GM21576 (cell line): ENCODE measurements around the gene TMEM94.
A peak's percentile ranks its signal among the peaks of the same experiment; 100 is the strongest.
"Not testable (repeated sequence)": the region's sequence is repeated elsewhere in the genome, so short reads cannot be mapped to it uniquely, and the experiment has no call there.

ENCODE experiments used
- ATAC-seq: cut with Tn5 transposase; IDR thresholded peaks from one replicate; pipeline ENCODE4 v1.9.1; 2021; ENCODE audit warnings: mild to moderate bottlenecking, moderate library complexity; ENCODE audit not compliant: unreplicated experiment

The TMEM94 gene

DNA sequence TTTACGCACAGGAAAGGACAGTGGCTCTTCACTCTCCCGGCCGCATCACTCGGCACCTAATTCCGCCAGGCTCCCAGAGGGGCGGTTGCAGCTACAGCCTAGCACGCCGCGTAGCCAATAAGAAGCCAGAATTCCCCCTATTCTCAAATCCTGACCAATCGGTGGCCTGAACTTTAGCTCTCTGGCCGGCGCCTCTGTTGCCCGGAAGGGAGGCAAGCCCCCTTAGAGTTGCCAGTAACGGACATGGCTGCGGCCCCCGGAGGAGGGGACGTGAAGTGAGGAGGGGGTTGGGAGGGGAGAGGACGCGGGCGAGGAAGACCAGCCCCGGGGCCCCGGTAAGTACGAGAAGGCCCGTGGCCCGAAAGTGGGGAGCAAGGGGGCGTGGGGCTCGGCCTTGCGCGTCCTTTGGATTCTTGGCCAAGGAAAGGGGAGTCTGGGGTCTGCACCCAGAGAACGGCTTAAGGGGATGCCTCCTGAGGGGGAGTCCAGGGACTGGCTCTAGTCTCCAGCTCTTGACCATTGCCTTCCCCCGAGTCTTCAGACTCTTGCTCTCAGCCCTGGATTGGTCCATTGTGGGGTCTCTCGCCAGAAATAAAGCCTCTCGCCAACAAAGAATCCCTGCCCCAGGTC is at the start of gene TMEM94:
Gene TMEM94 (plus strand): TSS at position 219 of the 630 bp plus-strand sequence. CDS start 15,271 bp downstream, outside the sequence.
- peak; percentile 91 for ATAC-seq

DNA sequence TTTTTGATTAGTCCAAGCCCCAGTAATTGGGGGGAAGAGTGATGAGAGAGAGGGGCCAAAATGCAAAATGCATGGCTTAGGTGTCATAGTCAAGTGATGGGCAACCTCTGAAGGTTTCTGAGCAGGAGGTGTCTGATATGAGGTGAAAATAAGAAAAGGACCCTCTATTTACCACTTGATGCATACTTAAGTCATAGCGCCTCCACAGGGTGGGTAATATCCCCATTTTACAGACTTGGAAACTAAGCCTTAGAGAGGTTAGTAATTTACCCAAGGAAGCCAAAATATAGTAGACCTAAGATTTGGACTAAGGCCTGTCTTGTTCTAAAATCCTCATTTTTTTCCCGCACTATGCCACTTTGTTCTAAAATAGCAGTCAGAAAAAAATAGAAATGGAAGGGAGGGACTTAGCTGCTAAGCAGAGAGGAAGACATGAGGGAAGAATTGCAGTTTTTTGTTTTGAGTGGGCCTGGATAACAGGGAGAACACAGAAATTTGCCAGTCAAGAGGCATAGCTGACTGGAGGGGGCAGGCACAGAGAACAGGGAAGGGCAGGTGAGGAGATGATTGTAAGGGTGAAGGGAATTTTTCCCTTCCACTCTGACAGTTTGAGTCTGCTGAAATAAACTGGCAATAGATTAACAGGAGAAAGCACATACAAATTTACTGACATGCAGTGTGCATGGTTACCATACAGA is 48.6 kb upstream of the TMEM94 start:
- ATAC-seq, result no peak

DNA sequence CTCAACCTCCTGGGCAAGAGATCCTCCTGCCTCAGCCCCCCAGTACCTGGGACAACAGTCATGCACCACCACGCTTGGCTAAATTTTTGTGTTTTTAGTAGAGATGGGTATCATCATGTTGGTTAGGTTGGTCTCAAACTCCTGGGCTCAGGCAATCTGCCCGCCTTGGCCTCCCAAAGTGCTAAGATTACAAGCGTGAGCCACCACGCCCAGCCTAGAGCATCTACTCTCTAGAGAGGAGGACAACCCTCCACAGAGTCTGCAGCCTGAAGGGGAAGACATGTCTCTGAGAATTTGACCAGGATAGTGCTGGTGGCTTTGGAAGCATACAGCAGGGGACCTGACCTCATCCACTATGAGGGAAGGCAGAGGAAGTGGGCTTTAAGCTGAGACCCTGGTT is 46.3 kb upstream of the TMEM94 start:
- no peak for ATAC-seq

DNA sequence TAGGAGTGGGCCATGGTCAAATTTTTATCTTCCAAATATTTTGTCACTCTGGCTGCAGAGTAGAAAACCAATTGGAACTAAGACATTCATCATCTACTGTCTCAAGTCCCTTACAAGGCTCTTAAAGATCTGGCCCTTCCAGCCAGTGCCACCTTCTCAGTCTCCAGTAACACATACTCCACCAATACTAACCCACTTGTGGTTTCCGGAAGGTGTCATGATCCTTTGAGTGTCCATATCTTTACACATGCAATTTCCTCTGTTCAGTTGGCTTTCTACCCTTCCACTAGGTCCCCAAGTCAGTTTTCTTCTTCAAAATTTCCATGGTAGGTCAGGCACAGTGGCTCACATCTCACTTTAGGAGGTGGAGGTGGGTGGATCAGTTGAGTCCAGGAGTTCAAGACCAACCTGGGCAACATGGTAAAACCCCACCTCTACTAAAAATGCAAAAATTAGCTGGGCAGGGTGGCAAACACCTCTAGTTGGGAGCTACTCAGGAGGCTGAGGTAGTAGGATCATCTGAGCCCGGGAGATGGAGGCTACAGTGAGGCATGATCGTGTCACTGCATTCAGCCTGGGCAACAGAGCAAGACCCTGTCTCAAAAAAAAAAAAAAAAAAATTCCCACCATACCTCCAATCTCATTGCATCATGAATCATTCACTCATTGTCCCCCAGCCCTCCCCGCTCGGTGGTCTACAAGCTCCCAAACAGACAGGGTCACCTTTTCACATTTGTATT is 44.9 kb upstream of the TMEM94 start:
- ATAC-seq, result no peak

DNA sequence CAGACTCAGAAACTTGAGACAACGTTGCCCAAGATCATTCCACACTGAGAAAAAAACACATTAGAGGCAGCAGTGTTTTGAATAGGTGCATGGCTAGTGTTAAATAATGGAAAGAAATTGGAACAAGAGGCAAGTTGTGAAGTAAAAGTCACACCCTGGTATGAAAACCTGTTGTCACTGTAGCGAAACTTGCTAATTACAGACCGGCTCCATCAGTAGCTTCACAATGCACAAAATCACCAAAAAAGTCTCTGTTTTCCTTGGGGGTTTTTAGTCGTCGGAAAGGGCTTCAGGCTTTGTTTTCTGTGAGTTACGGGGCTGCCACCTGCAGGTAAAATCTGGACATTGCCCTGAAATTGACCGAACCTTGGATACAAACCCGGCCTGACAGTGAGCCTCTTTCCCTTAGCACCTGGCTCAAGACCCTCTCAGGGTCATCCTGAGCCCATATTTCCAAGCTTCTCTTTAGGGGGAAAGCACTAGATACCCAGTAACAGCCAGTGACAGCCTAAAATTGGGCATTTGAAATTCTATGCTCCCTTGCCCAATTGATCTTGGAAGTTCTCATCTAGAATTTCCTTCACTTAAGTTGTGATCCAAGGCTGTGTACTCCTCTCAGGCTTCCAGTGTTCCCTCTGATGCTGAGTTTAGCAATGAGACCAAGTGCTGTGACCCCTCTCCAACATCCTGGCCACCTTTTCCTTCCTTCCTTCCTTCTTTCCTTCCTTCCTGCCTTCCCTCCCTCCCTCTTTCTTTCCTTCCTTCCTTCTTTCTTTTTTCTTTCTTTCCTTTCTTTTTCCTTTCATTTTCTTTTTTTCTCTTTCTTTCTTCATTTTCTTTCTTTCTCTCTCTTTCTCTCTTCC is 43.7 kb upstream of the TMEM94 start:
- peak; percentile 61 for ATAC-seq

DNA sequence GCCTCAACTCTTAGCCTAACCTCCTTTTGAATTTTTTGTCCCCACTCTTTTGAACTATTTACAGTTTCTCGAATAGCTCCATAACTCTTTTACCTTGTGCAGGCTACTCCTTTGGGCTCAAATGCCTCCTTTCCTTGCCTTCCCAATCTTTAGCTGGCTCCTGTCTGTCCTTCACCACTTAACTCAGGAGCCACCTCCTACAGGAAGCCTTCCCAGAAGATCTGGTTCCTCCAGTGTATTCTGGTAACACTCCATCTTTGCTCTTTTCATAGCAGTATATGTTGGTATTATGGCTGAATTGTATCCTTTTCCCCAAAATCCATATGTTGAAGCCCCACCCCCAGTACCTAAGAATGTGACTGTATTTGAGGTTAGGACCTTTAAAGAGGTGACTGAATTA is 41.9 kb upstream of the TMEM94 start:
- no peak for ATAC-seq

DNA sequence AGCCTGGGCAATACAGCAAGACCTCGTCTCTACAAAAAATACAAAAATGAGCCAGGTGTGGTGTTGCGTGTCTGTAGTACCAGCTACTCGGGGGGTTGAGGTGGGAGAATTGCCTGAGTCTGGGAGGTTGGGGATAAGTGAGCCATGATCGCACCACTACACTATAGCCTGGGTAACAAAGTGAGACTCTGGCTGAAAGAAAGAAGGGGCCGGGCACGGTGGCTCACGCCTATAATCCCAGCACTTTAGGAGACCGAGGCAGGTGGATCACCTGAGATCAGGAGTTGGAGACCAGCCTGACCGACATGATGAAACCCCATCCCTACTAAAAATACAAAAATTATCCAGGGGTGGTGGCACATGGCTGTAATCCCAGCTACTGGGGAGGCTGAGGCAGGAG is 40.4 kb upstream of the TMEM94 start:
- no peak for ATAC-seq

DNA sequence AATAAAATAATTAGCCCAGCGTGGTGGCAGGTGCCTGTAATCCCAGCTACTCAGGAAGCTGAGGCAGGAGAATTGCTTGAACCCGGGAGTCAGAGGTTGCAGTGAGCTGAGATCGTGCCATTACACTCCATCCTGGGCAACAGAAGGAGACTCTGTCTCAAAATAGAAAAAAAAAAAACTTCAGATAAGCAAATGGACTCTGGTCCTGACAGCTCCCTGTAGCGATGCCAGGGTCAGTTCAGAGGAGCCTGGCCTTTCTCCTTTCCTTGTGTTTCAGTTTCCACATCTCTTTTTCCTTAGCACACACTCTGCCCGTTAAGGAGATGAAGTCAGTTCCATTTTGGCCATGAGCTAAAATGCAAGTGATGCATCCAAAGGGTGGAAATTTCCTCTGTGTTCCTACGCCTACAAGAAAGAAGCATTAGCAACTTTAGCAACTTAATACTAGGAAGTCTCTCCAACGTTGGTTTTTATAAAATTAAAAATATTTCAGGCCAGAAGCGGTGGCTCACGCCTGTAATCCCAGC is 39.3 kb upstream of the TMEM94 start:
- no peak for ATAC-seq

DNA sequence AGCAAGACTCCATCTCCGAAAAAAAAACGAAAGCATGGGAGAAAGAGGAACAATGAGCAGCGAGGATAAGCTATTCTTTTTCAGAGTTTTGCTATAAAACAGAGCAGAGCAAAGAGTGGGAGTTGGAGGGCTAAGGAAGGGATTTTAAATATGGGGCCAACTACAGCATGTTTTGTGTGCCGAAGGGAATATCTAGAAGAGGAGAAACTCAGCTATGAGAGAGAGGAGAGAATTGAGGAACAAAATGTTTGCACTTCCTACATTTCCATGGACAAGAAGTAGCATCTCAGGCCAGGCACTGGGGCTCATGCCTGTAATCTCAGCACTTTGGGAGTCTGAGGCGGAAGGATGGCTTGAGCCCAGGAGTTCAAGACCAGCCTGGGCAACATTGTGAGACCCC is 37.9 kb upstream of the TMEM94 start:
- no peak for ATAC-seq

DNA sequence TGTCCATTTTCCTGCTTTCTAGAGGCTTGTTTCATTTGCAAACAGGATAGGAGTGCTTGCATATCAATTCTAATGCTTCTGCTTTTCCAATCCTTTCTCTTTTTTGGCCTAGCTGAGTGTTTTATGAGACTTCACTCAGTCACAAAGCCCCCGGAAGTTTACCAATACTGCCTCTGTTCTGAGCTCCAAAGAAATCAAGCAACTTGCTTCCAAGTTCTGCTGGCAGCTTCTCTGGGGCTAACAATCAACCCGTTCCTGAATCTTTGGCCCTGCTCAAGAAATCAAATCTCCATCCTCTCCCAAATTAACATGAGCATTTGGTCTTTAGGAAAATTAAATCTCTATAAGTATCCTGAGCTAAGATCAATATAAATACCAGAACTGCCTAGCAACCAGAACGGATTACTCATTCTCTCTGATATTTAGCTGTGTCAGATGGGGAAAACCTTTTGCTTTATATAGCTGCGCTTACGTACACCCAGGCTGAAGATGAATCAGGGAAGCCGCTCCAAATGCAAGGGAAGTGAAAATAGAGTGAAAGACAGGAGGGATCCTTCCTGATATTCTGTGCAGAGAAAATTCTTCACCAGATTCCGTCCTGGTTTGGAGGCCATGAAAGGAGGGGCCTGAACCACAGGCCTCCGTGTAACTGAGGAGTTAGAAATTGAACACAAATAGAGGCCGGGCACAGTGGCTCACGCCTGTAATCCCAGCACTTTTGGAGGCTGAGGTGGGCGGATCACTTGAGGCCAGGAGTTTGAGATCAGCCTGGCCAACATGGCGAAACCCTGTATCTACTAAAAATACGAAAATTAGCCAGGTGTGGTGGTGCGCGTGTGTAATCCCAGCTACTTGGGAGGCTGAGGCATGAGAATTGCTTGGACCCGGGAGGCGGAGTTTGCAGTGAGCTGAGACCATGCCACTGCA is 27.6 kb upstream of the TMEM94 start:
- no peak for ATAC-seq

DNA sequence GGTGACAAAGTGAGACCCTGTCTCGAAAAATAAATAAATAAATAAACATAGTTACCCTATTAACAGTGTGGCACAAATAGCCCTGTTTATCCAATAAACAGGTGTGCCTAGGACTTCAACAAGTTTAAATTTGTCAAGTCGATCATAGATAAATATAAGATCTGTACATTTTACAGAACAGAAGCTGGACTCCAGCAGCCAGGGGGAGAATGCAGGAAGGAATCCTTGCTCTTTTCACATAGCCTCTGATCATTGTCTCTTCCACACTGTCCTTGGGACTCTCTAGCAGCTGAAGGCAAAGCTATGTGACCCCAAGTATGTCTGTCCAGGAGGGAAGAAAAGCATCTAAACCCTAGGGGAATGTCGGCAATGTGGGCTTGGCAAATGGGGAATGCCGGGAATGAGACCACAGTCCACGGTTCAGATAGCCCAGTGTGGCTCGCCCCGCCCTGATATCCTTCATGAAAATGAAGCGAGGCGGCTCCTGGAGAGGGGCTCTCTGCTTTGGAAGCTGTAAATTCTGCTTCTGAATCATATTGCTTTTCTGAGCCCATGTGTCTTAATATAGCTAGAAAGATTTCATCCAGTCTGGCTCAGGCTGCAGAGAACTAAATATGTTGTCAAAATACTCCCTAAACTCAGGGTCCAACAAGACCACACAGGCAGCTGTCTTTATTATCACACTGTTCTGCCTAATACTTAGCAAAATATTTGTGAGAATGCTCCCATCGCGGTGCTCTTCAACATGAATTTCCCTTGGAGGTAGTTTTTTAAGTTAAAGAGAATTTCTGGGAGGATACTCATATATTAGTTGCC is 26.1 kb upstream of the TMEM94 start:
- no peak for ATAC-seq

DNA sequence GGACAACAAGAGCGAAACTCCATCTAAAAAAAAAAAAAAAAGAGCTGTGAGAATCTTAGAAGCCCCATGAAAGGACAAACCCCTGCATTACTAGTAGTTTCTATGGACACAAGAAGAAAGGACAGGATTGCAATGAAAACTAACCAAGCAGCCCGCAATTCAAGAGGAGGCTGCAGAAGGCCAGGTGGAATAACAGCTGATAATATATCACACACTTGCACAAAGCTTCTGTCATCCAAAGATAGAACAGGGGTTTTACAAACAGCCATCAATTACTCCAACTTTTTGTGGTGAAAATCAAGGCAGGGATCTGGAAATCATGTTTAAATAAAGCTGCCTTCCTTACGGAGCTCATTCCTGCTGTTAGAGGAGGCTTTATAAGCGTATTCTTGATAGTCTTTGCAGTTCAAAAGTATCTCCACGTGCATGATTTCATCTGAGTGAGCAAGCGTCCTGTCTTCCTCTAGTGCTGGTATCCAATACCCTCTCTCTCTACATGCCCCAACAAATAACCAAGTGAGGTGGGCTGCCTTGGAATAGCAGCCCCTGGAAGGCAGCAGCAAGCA is 23.1 kb upstream of the TMEM94 start:
- ATAC-seq, result no peak

DNA sequence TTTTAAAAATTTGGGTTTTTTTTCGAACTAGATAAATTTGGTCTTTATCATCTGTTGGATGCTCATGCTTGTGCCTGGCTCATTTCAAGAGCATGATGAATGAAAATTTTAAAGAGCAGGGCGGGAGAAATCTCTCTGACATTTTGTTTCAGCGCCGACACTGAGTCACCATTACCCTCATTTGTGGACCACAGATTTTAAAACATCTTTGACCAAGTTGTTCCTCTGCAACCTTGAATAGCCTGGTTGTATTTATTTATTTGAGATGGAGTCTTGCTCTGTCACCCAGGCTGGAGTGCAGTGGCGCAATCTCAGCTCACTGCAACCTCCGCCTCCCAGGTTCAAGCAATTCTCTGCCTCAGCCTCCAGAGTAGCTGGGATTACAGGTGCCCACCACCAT is 22.0 kb upstream of the TMEM94 start:
- not testable (repeated sequence) for ATAC-seq

DNA sequence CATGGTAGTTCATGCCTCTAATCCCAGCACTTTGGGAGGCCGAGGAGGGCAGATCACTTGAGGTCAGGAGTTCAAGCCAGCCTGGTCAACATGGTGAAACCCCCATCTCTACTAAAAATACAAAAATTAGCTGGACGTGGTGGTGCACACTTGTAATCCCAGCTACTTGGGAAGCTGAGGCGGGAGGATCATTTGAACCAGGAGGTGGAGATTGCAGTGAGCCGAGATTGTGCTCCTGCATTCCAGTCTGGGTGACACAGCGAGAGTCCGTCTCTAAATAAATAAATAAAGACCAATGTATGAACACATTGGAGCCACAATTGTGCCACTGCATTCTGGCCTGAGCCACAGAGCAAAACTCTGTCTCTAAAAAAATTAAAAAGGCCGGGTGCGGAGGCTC is 19.0 kb upstream of the TMEM94 start:
- not testable (repeated sequence) for ATAC-seq

DNA sequence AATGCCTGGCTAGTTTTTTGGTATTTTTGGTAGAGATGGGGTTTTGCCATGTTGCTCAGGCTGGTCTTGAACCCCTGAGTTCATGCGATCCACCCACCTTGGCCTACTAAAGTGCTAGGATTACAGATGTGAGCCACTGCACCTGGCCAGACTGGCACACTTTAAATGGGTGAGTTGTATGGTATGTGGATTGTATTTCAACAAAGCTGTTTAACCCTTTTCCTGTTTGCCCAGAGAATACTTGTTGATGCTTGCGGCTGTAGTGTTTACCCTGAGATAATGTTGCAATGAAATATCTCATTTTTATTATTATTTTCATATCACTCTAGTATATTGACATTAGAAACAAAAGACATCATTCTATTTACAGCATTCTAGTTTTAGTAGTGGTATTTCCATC is 17.1 kb upstream of the TMEM94 start:
- ATAC-seq, result no peak

DNA sequence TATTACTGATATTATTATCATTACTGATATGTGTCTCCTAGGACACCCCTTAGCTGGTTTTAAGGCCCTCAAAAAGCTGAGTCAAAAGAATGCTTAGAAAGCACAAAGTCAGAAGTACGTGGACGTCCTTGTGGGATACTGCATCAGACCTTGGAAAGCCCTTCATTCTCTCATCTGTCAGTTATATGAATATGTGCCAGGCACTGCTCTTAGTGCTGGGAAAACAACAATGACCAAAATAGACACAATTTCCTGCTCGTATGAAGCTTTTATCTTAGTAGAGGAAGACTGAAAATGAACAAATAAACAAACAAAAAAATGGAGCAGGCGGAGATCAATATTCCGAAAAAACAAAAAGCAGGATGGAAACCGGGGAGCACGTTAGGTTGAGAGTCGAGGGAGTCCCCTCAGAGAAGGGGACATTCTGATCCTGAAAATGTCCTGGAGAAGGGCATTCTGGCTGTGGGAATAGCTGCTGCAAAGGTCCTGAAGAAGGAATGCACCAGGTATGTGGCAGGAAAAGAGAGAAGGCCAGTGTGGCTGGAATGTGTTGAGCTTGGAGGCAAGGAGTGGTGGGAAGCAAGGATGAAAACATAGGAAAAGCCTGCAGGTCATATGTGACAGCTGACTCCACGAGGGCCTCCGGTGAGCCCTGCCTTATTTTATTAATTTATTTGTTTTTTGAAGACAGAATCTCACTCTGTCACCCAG is 15.5 kb upstream of the TMEM94 start:
- ATAC-seq, result no peak

DNA sequence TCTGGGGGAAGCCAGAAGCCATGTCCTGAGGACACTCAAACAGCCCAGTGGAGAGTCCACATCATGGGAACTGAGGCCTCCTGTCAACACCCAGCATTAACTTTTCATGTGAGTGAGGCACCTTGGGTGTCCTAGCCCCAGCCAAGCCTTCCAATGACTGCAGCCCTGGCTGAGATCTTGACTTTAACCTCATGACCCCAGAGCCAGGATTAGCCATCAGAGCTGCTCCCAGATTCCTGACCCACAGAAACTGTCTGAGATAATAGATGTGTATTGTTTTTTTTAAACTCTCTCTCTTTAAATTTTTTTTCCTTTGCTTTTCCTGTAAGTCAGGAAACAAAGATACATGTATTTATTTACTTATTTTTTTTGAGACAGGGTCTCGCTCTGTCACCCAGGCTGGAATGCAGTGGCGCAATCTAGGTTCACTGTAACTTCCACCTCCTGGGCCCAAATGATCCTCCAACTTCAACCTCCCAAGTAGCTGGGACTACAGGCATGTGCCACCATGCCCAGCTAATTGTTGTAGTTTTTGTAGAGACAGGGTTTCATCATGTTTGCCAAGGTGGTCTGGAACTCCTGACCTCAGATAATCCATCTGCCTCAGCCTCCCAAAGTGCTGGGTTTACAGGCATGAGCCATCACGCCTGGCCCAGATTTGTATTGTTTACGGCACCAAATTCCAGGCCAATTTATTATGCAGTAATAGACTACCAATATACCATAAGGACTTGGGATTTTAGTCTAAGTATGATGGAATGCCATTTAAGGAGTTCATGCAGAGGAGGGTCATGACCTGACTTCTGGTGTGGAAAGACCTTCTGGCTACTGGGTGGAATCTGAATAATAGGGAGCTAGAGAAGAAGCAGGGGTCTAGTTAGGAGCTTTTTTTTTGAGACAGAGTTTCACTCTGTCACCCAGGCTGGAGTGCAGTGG is 14.0 kb upstream of the TMEM94 start:
- ATAC-seq, result no peak
